Ovary (tissue), 9 donors: ENCODE measurements around the gene ADK. TPM values are rescaled to one million over a fixed set of nuclear protein-coding genes. Genes with fewer than 3 reads are reported as not detected.

ENCODE experiments used
- DNase-seq, 5 donors: peaks; one replicate each; pipeline ENCODE4 v3.0.0-alpha.2; 2019 to 2020
- H3K27ac ChIP-seq, 2 donors: fragments of 200-600 bp; one replicate each; pipeline versions ENCODE4 v1.5.1 to v1.8.0; 2019 to 2022
- H3K27me3 ChIP-seq: fragments of 200-600 bp; one replicate; pipeline ENCODE4 v1.8.0; 2022
- H3K36me3 ChIP-seq: fragments of 200-600 bp; sonication (generic); one replicate; pipeline ENCODE4 v1.5.1; 2019
- H3K4me1 ChIP-seq: one replicate; pipeline ENCODE4 v1.8.1; 2013; ENCODE audit warnings: mild to moderate bottlenecking, moderate library complexity; ENCODE audit not compliant: insufficient read depth
- H3K4me3 ChIP-seq: fragments of 200-600 bp; sonication (generic); one replicate; pipeline ENCODE4 v1.5.1; 2017
- H3K9me3 ChIP-seq, 2 donors: fragments of 200-600 bp in 1 of 2; sonication (generic) in 1 of 2; one replicate each; pipeline versions ENCODE4 v1.5.1 to v1.8.1; 2013 to 2019; ENCODE audit warnings: mild to moderate bottlenecking in 1 of 2, moderate library complexity in 1 of 2
- EP300 ChIP-seq: sonication (generic); formaldehyde crosslinking; IDR thresholded peaks from one replicate; pipeline ENCODE4 v1.6.1; 2017; ENCODE audit warnings: antibody characterized with exemption
- POLR2A ChIP-seq: fragments of 450-650 bp; IDR thresholded peaks from one replicate; pipeline ENCODE4 v1.6.1; 2017; ENCODE audit warnings: antibody characterized with exemption, mild to moderate bottlenecking, moderate library complexity
- WGBS, 3 donors: extraction: QIAGEN DNeasy Blood & Tissue Kit in 1 of 3; methylation state at CpG; one replicate each; pipeline versions ENCODE4 v1.1.5 to v1.1.7; 2013 to 2017; 5-methylcytosine and 5-hydroxymethylcytosine counted together
- intact Hi-C, 4 donors: fragments of 100-400 bp; cut with DNase I; formaldehyde crosslinking; loops; one replicate each; pipeline versions ENCODE4 v1.11.0 to v1.15.1; 2022 to 2023
- polyA plus RNA-seq, 2 donors: library from polyadenylated mRNA; stranded (reverse); fragments of 200-250 nt in 1 of 2; fragments of 350-450 nt in 1 of 2; fragmentation: Illumina TruSeq in 1 of 2; extraction: RNeasy Lipid Tissue Mini Kit (QIAGEN cat#74804) in 1 of 2; gene quantifications; one replicate each; pipeline ENCODE4 v1.2.3, GENCODE V29; 2013 to 2014
- total RNA-seq, 7 donors: library from RNA; depleted of rRNA in 2 of 7; stranded (reverse); fragments of >200 nt in 2 of 7; fragmentation: NEBNext Ultra II Directional in 3 of 7; extraction: Animal tissue kit (Norgen Biotek cat#: 25700) in 3 of 7; gene quantifications; one replicate each; pipeline versions ENCODE4 v1.1.0 to v1.2.4, GENCODE V29; 2016 to 2023
- TF ChIP-seq, protein P1 (sequence below), 3 donors: fragments of 450-650 bp in 2 of 3; fragments of 200-600 bp in 1 of 3; IDR thresholded peaks; one replicate each; pipeline versions ENCODE4 v1.5.1 to v1.8.0; 2016 to 2022; ENCODE audit warnings: antibody characterized with exemption in 3 of 3, mild to moderate bottlenecking in 1 of 3
- donor health status: DM: no; HTN: no; CAD: no; lungs with moderate emphysema.
- donor health status: DM: no; HTN: no; CAD: no.
- donor health status: Bipolar disorder and iron deficiency.
- donor health status: DM: yes; HTN: yes; CAD: no.
- donor health status: DM: no; HTN: no; CAD: no.
- donor health status: DM: yes; HTN: yes; CAD: no.

The ADK gene
- total and polyA plus RNA-seq, 9 donors, result 9.4 to 20.4 (median 12.2) TPM

DNA sequence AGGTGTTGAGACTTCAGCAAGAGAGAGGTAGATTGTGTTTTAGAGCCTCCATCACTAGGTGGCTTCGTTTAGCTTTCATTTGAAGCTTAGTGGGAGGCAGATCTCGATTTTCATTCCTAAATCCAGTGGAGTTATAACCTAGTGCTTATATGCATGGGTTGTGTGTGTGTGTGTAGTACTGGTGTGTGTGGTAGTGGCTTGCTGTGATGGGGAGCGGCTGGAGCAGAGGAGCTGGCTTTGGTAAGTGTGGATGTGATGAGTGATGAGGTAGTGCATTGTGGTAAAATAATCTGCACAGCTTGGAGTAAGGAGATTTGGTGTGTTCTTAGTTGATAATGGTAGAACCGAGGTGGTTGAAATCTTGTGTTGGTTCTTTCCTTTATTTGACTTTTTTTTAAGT lies 43.6 kb upstream of the ADK start:
- WGBS, 3 donors, result 44 to 56% (median 51%) methylated on average over 4 of the region's 4 CpGs
- Histone ChIP-seq H3K27me3 (no peaks in the 10 kb centered on the region), H3K4me3 (no peak overlapping the region), H3K4me1 (no peaks in the 10 kb centered on the region), H3K9me3 (no peaks in the 10 kb centered on the region), H3K36me3 (no peaks in the 10 kb centered on the region), H3K27ac (no peak overlapping the region)
- DNase-seq, result no peak
- intact Hi-C loops, result no loop called here
- TF ChIP-seq, protein P1, sequence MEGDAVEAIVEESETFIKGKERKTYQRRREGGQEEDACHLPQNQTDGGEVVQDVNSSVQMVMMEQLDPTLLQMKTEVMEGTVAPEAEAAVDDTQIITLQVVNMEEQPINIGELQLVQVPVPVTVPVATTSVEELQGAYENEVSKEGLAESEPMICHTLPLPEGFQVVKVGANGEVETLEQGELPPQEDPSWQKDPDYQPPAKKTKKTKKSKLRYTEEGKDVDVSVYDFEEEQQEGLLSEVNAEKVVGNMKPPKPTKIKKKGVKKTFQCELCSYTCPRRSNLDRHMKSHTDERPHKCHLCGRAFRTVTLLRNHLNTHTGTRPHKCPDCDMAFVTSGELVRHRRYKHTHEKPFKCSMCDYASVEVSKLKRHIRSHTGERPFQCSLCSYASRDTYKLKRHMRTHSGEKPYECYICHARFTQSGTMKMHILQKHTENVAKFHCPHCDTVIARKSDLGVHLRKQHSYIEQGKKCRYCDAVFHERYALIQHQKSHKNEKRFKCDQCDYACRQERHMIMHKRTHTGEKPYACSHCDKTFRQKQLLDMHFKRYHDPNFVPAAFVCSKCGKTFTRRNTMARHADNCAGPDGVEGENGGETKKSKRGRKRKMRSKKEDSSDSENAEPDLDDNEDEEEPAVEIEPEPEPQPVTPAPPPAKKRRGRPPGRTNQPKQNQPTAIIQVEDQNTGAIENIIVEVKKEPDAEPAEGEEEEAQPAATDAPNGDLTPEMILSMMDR (IDR thresholded peaks at IDR 0.05), result no peak
- TF ChIP-seq EP300 (no peak), POLR2A (no peak)

DNA sequence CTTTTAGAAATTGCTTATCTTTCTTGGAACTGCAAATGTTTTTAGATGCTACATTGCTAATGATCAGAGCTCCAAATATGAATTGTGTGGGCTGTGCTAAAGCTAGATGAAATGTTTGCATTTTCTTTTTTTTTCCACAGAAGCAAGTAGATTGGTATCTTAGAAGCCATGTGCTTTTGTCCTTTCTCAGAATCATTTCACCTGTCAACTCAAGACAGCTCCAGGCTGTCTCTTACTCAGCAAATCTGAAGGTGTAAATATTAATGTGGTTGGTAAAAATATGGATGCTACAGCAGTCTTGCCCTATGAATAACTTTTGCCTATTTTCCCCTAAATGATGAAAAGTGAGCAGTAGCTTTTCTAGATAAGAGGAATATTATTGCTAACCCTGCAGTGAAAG lies 41.6 kb upstream of the ADK start:
- no peak overlapping the region for H3K4me3 ChIP-seq
- TF ChIP-seq EP300 (no peak), POLR2A (no peak)
- TF ChIP-seq, protein P1 (IDR thresholded peaks at IDR 0.05), result no peak
- no peak for DNase-seq
- H3K4me1 ChIP-seq, result no peaks in the 10 kb centered on the region
- no peaks in the 10 kb centered on the region for H3K9me3 ChIP-seq
- no peaks in the 10 kb centered on the region for H3K36me3 ChIP-seq
- no peaks in the 10 kb centered on the region for H3K27me3 ChIP-seq
- H3K27ac ChIP-seq, result no peak overlapping the region
- intact Hi-C loops, result no loop called here

- no peak overlapping the region for H3K27ac ChIP-seq
- intact Hi-C loops, result no loop called here
These were observed 40.9 kb upstream of the ADK start for GRCh38 chr10:74110120-74110519.

DNA sequence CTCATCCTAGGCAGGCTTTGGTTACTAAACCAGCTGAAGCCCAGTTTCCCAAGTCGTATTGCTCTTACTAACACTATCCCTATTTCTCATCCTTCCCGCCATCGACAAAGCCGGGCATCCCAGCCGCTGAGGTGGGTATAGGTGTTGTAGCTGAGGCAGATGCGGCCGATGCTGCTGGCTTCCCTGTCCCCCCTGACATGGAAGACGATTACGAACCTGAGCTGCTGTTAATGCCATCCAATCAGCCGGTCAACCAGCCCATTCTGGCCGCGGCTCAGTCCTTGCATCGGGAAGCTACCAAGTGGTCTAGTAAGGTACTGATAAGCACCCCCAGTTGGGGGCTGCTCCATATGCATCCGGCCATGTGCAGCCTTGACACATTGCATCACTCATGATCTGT lies 39.2 kb upstream of the ADK start:
- no peaks in the 10 kb centered on the region for H3K36me3 ChIP-seq
- H3K9me3 ChIP-seq, result no peaks in the 10 kb centered on the region
- intact Hi-C loops, result no loop called here
- H3K27me3 ChIP-seq, result no peaks in the 10 kb centered on the region
- H3K4me3 ChIP-seq, result no peak overlapping the region
- H3K4me1 ChIP-seq, result no peaks in the 10 kb centered on the region
- WGBS, 3 donors, result 96 to 98% (median 96%) methylated on average over 14 of the region's 14 CpGs
- TF ChIP-seq EP300, result no peak
- TF ChIP-seq POLR2A, result no peak
- TF ChIP-seq, protein P1 (IDR thresholded peaks at IDR 0.05), result no peak
- DNase-seq, result no peak
- H3K27ac ChIP-seq, result no peak overlapping the region

More at GRCh38 chr10:74110120-74110519, 40.9 kb upstream of the ADK start:
- Histone ChIP-seq H3K4me1 (no peaks in the 10 kb centered on the region), H3K27me3 (no peaks in the 10 kb centered on the region), H3K36me3 (no peaks in the 10 kb centered on the region), H3K9me3 (no peaks in the 10 kb centered on the region), H3K4me3 (no peak overlapping the region)
- TF ChIP-seq, protein P1 (IDR thresholded peaks at IDR 0.05), result no peak
- TF ChIP-seq EP300 (no peak), POLR2A (no peak)
- WGBS, 3 donors, result 63 to 80% (median 75%) methylated on average over 1 of the region's 1 CpG
- DNase-seq, result no peak

DNA sequence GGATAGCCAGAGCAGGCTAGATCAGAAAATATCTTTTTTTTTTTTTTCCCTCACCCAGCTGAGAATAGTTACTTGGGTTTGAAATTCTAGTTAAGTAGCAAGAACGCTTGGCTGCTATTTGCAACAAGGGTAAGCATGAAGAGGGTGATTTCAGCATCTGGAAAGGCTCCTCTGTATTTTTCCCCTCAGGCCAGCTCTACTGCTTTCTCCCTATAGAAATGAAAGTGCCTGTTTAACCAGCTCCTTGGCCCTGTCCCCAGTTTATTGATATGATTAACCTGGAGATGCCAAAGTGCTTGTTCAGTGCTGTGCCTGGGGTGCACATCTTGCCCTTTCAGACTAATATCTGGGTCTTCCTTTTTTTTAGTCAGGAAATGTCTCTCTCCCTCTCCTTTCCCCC lies 37.5 kb upstream of the ADK start:
- intact Hi-C loops, result no loop called here
- no peak for TF ChIP-seq EP300
- TF ChIP-seq, protein P1 (IDR thresholded peaks at IDR 0.05), result no peak
- no peak for TF ChIP-seq POLR2A
- WGBS, 3 donors, result 56 to 71% (median 61%) methylated on average over 1 of the region's 1 CpG
- H3K4me1 ChIP-seq, result no peaks in the 10 kb centered on the region
- no peak overlapping the region for H3K27ac ChIP-seq
- no peaks in the 10 kb centered on the region for H3K36me3 ChIP-seq
- H3K4me3 ChIP-seq, result no peak overlapping the region
- H3K9me3 ChIP-seq, result no peaks in the 10 kb centered on the region
- DNase-seq, result no peak
- no peaks in the 10 kb centered on the region for H3K27me3 ChIP-seq
